Measurements from ENCODE around the gene LENG1. TPM values are rescaled to one million over a fixed set of nuclear protein-coding genes. Genes with fewer than 3 reads are reported as not detected.

The LENG1 gene
- total and polyA plus RNA-seq, 9 of the 15 experiments (the other 6 are each of a cell fraction or from before 2014, with no cell fraction given) = 0.30 to 10.5 (median 4.7) TPM

- TF ChIP-seq CHD2 (IDR thresholded peaks at IDR 0.05; ENCODE audit: low read depth, low read length) = 0 out of 2 replicates have a peak, but pooled peaks have one; percentile 25
- TF ChIP-seq GABPB1 (CRISPR knock-in tag; IDR thresholded peaks at IDR 0.05) = peak; percentile 31; the same call in 1 of the 2 replicates
- no peak for TF ChIP-seq HSF4 (CRISPR knock-in tag; IDR thresholded peaks at IDR 0.05; ENCODE audit: borderline replicate concordance)
- TF ChIP-seq RAD21 (CRISPR knock-in tag; conservative IDR thresholded peaks at IDR 0.05 in 1 of 2, IDR thresholded peaks at IDR 0.05 in 1 of 2) = peak; percentile 56 to 83
- TF ChIP-seq EGR1 (conservative IDR thresholded peaks at IDR 0.05) = peak; percentile 56
- TF ChIP-seq IFI16 (CRISPR knock-in tag; IDR thresholded peaks at IDR 0.05) = no peak
- no peak for TF ChIP-seq TARDBP (IDR thresholded peaks at IDR 0.05)
- peak; percentile 93 for TF ChIP-seq RBM39 (optimal IDR thresholded peaks at IDR 0.05; ENCODE audit: low read depth, low read length)
- peak; percentile 83; the same call in 1 of the 2 replicates for TF ChIP-seq XRCC5 (IDR thresholded peaks at IDR 0.05; ENCODE audit: low read depth, low read length)
- TF ChIP-seq EP400 (IDR thresholded peaks at IDR 0.05) = no peak
- TF ChIP-seq TEAD4 (IDR thresholded peaks at IDR 0.05; ENCODE audit: low read length) = no peak
- no peak for TF ChIP-seq TEAD4 (CRISPR knock-in tag; IDR thresholded peaks at IDR 0.05; ENCODE audit: borderline replicate concordance)
- TF ChIP-seq PHF8 (IDR thresholded peaks at IDR 0.05; ENCODE audit: borderline replicate concordance, low read length) = no peak
- TF ChIP-seq SMC3 (conservative IDR thresholded peaks at IDR 0.05; ENCODE audit: insufficient read depth, low read depth, low read length) = peak; percentile 73
- TF ChIP-seq SIN3B (IDR thresholded peaks at IDR 0.05; ENCODE audit: low read depth) = no peak
- 0 out of 2 replicates have a peak, but pooled peaks have one; percentile 15 for TF ChIP-seq CC2D1A (IDR thresholded peaks at IDR 0.05)
- peak; percentile 32; the same call in 1 of the 2 replicates for TF ChIP-seq VEZF1 (CRISPR knock-in tag; IDR thresholded peaks at IDR 0.05)
- TF ChIP-seq MAFG (tag; conservative IDR thresholded peaks at IDR 0.05) = no peak
- TF ChIP-seq PPARD (CRISPR knock-in tag; IDR thresholded peaks at IDR 0.05) = no peak
- TF ChIP-seq SPI1 (IDR thresholded peaks at IDR 0.05; ENCODE audit: borderline replicate concordance, low read depth, low read length) = peak; percentile 29; the same call in 1 of the 2 replicates
- TF ChIP-seq FOS (IDR thresholded peaks at IDR 0.05; ENCODE audit: extremely low read depth, insufficient read length) = no peak
These were observed 8.8 kb upstream of the LENG1 start (continued) for GRCh38 chr19:54168174-54168917.

Measured in K562 (cell line).